Caki2 (cell line): Measurements from ENCODE around the gene CD320. TPM values are rescaled to one million over a fixed set of nuclear protein-coding genes. Genes with fewer than 3 reads are reported as not detected.
"Not testable (repeated sequence)": the region's sequence is repeated elsewhere in the genome, so short reads cannot be mapped to it uniquely, and the experiment has no call there.

Source experiments
- DNase-seq: peaks from one replicate; pipeline ENCODE4 v3.0.0-alpha.2; 2015; ENCODE audit warnings: low read depth
- in situ Hi-C: cut with HindIII; loops from 2 replicates; pipeline ENCODE4 v1.10.0; 2016; ENCODE audit warnings: low sequenced_read_pairs, low pct_unique_long_range_greater_than_20kb, mixed read lengths
- total RNA-seq: library from RNA; depleted of rRNA; stranded (reverse); fragments of >200 nt; shearing (Covaris generic); gene quantifications from 2 replicates; pipeline ENCODE4 v1.2.3, GENCODE V29; 2014; ENCODE audit warnings: low replicate concordance

Gene CD320
- total RNA-seq, 1 experiment from 2014 or later, result 53.4 TPM

DNA sequence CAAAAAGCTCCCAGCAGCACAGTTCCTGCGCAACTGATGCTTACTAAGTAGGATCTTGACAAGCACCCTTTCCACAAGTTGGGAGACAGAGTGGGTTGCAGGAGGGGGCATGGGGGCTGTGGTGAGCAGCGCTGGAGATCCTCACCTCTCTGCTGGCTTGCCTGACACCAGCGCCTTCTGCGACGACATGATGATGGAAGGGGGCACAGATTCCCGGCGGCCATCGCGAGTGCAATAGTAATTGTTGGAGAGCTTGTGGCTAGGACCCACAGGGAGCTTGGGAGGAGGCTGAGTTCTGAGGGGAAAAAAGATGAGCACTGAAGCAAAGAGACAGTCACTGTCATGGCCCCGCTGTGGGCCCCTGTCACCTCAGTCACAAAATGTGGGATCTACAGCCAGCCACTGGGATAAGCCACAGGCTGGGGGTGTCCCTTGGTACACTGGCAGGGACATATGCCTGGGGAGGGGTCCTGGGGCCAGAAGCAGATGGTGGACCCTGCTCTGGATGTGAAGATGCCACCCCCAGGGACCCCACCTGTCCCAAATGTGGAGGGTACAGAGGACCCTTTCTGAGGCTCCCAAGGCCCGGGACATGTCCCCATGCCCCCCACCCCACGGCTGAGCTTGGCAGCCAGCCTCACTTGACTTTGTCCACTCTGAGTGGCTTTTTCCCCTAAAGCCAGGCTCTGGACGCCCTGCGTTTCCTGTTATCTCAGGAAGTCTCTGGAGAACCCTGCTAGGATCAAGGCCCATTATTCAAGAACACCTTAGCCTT is 8.4 kb upstream of the CD320 start:
- in situ Hi-C loops, result no loop called here
- no peak for DNase-seq

DNA sequence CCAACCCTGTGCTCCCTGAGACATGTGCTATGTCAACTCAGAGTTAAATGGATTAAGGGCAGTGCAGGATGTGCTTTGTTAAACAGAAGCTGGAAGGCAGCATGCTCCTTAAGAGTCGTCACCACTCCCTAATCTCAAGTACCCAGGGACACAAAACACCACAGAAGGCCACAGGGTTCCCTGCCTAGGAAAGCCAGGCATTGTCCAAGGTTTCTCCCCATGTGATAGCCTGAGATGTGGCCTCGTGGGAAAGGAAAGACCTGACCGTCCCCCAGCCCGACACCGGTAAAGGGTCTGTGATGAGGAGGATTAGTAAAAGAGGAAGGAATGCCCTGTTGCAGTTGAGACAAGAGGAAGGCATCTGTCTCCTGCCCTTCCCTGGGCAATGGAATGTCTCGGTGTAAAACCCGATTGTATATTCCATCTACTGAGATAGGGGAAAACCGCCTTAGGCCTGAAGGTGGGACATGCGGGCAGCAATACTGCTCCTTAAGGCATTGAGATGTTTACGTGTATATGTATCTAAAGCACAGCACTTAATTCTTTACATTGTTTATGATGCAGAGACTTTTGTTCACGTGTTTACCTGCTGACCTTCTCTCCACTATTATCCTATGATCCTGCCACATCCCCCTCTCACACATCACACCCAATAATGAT is 7.0 kb upstream of the CD320 start:
- DNase-seq, in situ Hi-C loops: not testable (repeated sequence)

DNA sequence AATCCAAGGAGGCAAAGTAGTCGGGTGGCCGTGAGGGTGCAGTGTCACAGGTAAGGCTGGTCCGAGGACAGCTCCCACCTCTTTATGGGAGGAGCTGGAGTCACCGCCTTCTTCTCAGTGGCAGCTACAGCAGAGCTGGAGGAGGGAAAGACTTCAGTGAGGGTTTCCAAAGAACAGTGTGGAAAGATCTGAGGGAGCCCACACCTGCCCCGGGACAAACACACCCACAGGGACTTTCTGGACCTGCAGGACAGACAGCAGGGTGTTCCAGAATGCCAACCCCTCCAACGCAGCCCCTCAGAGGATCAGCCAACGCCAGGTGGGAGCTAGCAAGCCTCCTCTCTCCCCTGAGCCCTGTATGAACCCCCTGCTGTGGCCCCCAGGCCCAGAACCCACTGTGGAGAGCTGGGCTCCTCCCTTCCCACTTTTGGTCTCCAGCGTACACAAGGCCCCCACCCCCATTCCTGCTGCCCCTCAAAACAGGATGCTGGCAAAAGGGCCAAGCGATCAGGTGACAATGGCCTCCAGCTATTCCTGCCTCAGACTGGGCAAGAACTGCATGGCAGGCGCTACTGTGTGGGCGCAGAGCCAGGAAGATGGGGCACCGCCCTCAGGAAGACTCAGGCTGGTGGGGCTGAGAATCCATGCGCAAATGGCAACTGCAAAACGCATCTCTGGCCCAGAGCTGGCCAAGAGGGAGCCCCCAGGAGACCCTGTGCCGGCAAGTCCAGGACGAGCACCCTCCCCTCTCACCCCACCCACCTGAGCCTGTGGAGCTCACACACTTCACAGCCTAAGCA is 3.5 kb upstream of the CD320 start:
- no peak for DNase-seq
- in situ Hi-C loops, result no loop called here

DNA sequence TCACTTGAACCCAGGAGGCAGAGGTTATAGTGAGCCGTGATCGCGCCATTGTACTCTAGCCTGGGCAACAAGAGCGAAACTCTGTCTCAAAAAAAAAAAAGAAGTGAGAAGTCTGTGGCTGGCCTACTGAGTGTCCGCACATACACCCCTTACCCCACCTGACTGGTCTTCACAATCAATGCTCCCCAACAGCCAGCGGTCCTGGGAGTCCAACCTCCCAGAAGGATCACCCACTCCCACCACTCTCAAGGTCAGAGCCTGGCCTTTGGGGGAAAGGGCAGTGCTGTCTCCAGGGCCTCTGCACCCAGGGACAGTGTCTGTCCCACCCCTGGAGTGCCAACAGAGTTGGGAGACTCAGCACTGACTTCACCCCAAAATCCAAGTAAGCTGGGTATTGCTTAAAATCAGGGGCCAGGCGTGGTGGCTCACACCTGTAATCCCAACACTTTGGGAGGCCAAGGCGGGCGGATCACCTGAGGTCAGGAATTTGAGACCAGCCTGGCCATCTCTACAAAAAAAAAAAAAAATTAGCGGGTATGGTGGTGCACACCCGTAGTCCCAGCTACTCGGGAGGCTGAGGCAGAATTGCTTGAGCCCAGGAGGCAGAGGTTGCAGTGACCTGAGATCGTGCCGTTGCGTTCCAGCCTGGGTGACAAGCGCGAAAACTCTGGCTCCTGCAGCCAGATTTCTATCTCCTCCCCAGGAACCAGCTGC is 2.3 kb upstream of the CD320 start:
- no peak for DNase-seq
- in situ Hi-C loops, result no loop called here

DNA sequence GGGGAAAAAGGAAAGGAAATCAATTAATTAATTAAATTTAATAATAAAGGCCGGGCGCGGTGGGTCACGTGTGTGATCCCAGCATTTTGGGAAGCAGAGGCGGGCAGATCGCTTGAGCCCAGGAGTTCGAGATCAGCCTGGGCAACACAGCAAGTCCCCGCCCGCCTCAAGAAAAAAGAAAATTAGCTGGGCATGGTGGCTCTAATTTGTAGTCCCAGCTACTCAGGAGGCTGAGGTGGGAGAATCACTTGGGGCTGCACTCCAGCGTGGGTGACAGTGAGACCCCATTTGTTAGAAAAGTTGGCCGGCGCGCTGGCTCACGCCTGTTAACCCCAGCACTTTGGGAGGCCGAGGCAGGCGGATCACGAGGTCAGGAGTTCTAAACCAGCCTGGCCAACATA is 733 bp upstream of the CD320 start:
- no peak for DNase-seq
- in situ Hi-C loops, result no loop called here

DNA sequence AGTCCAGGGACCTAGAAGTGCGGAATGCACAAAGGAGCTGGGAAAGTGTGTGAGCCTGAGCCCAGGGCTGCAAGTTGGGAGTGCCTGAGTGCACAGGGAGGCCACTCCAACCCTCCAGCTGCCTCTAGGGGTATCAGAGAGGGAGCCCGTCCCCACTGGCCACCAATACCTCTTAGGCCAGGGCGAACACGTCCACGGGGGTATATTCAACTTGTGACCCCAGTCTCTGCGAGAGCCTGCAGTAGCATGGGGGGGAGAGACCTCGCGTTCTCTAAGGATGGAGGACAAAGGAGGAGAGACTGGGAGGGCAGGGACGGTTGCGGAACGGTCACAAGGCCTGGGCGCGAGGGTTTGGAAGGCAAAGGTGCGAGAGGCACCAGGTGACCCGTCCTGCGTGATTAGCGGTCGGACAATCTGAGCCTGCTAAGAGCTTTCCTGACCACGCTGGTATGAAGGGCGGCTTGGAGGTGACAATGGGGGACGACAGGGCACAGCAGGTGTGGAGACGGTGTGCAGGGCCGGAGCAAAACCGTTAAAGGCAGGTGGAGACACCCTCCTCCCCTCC is 676 bp downstream of the CD320 start:
- in situ Hi-C loops, result no loop called here
- DNase-seq, result no peak

DNA sequence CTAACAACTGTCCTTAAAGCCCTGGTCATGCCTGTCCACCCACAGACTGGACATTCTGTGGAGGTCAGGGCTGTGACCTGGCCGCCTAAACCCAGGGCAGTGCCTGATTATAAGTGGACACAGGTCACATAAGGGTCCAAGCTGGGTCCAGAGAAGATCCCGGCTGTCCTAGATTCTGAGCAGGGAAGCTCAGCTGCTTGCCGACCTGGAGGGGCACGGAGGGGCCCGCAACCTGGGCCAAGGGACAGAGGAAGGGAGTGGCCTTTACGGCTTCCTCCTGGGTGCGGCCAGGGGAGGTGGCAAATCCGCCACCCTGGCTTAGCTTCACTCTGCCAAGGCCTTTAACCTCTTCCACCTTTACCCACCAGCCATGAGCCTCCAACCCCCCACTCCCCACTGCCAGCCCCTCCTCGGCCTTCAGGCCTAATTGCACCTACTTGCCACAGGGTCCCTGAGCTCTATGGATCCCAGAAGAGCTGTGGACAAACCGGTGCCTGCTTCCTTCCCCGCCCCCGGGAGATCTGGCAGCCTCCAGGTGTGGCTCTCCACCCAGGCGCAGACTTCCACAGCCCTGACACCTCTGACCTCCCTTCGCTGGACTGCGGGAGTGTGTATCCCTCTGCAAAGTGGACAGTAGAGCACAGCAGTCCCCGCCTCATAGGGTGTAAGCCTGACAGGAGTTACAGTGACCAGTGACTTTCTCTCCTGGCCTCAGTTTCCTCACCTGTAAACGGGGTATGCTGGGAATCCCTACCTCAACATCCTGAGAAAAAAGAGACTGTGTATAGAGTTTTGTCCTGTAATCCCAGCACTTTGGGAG is 1.7 kb downstream of the CD320 start:
- in situ Hi-C loops, result no loop called here
- DNase-seq, result no peak

DNA sequence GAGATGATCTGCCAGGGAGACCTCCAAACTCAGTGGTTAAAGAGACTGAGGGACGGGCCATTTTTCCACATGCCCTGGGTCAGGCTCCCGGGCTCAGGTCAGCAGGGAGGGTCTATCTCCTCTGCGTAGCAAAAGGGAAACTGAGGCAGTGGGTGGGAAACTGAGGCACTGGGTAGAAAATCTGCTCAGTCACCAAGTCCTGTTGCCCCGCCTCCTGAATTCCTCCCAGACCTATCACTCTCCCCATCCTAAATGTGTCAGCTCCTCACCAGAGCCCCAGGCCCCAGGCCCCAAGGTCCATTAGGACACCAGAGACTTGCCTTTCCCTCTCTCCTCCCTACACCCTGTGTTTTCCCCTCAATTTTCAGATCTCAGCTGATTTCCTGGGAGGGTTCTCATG is 2.4 kb downstream of the CD320 start:
- no peak for DNase-seq
- in situ Hi-C loops, result no loop called here

- peak; percentile 38 for DNase-seq
- in situ Hi-C loops, result no loop called here
Observed at GRCh38 chr19:8304841-8305621, 3.1 kb downstream of the CD320 start.

GRCh38 chr19:8302734-8303133 is 5.4 kb downstream of the CD320 start:
- no peak for DNase-seq
- in situ Hi-C loops, result no loop called here

DNA sequence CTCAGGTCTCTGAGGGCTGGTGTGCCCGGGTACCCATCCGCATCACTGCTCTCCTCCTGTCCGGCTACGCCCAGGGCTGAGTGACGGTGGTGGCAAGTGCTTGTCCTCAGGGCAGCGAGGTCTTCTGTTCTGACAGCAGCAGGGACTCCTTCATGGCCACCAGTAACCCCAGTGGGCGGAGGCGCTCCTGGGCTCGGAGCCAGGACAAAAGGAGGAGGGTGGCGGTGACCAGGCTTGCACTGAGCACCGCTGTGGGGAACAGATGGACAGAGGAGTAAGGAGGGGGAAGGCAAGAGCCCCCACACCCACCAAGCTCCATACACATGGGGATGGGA is 5.8 kb downstream of the CD320 start:
- in situ Hi-C loops, result no loop called here

GRCh38 chr19:8291337-8291736 is 16.8 kb downstream of the CD320 start:
- in situ Hi-C loops, DNase-seq: not testable (repeated sequence)

More for the DNA sequence above, 5.8 kb downstream of the CD320 start:
- DNase-seq, result no peak

GRCh38 chr19:8276508-8276907 is 31.6 kb downstream of the CD320 start:
- DNase-seq, in situ Hi-C loops: not testable (repeated sequence)

GRCh38 chr19:8269724-8270123 is 38.4 kb downstream of the CD320 start:
- in situ Hi-C loops, result no loop called here

DNA sequence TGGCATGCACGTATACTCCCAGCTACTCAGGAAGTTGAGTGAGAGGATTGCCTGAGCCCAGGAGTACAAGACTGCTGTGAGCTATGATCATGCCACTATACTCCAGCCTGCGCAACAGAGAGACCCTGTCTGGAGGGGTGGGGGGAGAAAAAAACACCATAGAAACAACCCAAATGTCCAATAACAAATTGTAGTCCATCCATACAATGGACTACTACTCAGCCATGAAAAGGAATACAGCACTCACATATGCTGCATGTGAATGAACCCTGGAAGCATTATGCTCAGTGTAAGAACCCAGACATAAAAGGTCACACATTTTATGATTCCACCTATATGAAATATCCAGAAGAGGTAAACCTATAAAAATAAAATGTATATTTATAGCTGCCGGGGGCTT is 42.3 kb downstream of the CD320 start:
- DNase-seq, result no peak
- in situ Hi-C loops, result no loop called here

More at GRCh38 chr19:8269724-8270123, 38.4 kb downstream of the CD320 start:
- DNase-seq, result no peak

DNA sequence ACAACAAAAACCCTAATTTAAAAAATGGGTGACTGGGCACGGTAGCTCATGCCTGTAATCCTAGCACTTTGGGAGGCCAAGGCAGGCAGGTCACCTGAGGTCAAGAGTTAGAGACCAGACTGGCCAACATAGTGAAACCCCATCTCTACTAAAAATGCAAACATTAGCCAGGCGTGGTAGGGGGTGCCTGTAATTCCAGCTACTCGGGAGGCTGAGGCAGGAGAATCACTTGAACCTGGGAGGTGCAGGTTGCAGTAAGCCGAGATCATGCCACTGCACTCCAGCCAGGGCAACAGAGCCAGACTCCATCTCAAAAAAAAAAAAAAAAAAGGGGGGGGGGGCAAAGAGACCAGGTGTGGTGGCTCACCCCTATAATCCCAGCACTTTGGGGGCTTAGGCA is 43.9 kb downstream of the CD320 start:
- DNase-seq, in situ Hi-C loops: not testable (repeated sequence)

- DNase-seq, result no peak
- in situ Hi-C loops, result no loop called here
Observed at GRCh38 chr19:8262431-8262830, 45.7 kb downstream of the CD320 start.
